ENCODE results near the gene FOCAD.

The FOCAD gene

DNA sequence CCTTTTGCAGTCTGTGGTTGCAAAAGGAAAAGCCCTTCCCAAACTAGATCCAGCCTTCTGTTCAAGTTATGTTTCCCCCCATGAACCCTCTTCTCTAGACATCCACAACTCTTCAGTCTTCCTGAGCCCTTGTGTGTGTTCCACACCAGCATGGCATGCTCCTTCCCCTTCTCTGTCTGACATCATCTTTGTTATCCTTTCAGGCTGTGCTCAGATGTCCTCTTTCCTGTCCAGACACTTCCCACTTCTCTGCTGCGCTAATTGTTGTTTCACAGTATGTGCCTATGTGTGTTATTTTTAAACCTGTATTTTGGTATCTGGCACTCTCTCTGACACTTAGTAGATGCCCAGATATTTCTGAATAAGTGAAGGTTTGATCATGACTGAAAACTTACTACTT, 38.2 kb downstream of the FOCAD start:
- H3K27me3 ChIP-seq = no peaks in the 10 kb centered on the region
- peaks cover 11% of the 10 kb centered on the region; the same call in 1 of the 2 replicates for H3K36me3 ChIP-seq
- TF ChIP-seq, protein P1, sequence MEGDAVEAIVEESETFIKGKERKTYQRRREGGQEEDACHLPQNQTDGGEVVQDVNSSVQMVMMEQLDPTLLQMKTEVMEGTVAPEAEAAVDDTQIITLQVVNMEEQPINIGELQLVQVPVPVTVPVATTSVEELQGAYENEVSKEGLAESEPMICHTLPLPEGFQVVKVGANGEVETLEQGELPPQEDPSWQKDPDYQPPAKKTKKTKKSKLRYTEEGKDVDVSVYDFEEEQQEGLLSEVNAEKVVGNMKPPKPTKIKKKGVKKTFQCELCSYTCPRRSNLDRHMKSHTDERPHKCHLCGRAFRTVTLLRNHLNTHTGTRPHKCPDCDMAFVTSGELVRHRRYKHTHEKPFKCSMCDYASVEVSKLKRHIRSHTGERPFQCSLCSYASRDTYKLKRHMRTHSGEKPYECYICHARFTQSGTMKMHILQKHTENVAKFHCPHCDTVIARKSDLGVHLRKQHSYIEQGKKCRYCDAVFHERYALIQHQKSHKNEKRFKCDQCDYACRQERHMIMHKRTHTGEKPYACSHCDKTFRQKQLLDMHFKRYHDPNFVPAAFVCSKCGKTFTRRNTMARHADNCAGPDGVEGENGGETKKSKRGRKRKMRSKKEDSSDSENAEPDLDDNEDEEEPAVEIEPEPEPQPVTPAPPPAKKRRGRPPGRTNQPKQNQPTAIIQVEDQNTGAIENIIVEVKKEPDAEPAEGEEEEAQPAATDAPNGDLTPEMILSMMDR (IDR thresholded peaks at IDR 0.05; ENCODE audit: low read depth, low read length) = no peak
- no peak for DNase-seq
- no peak overlapping the region for H3K4me3 ChIP-seq (ENCODE audit: low read depth, low read length)
- H3K4me1 ChIP-seq = no peaks in the 10 kb centered on the region
- no peaks in the 10 kb centered on the region for H3K9me3 ChIP-seq

GRCh38 chr9:20725675-20726074, 41.6 kb downstream of the FOCAD start:
- no peaks in the 10 kb centered on the region for H3K9me3 ChIP-seq
- no peaks in the 10 kb centered on the region for H3K27me3 ChIP-seq
- peaks cover 4% of the 10 kb centered on the region; the same call in 1 of the 2 replicates for H3K36me3 ChIP-seq
- H3K4me1 ChIP-seq = no peaks in the 10 kb centered on the region
- TF ChIP-seq, protein P1 (IDR thresholded peaks at IDR 0.05; ENCODE audit: low read depth, low read length) = no peak
- DNase-seq = no peak
- H3K4me3 ChIP-seq (ENCODE audit: low read depth, low read length) = no peak overlapping the region

GRCh38 chr9:20726144-20726543, 42.1 kb downstream of the FOCAD start:
- Histone ChIP-seq H3K4me3 (ENCODE audit: low read depth, low read length) (no peak overlapping the region), H3K27me3 (no peaks in the 10 kb centered on the region), H3K4me1 (no peaks in the 10 kb centered on the region), H3K9me3 (no peaks in the 10 kb centered on the region), H3K36me3 (no peaks in the 10 kb centered on the region; the same call in 1 of the 2 replicates)
- TF ChIP-seq, protein P1 (IDR thresholded peaks at IDR 0.05; ENCODE audit: low read depth, low read length) = no peak
- DNase-seq = no peak

GRCh38 chr9:20728493-20729220, 44.6 kb downstream of the FOCAD start:
- H3K4me1 ChIP-seq = no peaks in the 10 kb centered on the region
- no peak overlapping the region for H3K4me3 ChIP-seq (ENCODE audit: low read depth, low read length)
- H3K9me3 ChIP-seq = no peaks in the 10 kb centered on the region
- TF ChIP-seq, protein P1 (IDR thresholded peaks at IDR 0.05; ENCODE audit: low read depth, low read length) = no peak
- no peaks in the 10 kb centered on the region; the same call in 1 of the 2 replicates for H3K36me3 ChIP-seq
- no peak for DNase-seq
- H3K27me3 ChIP-seq = no peaks in the 10 kb centered on the region

GRCh38 chr9:20729523-20729922, 45.5 kb downstream of the FOCAD start:
- Histone ChIP-seq H3K4me1 (no peaks in the 10 kb centered on the region), H3K9me3 (no peaks in the 10 kb centered on the region), H3K36me3 (no peaks in the 10 kb centered on the region; the same call in 1 of the 2 replicates), H3K4me3 (ENCODE audit: low read depth, low read length) (no peak overlapping the region), H3K27me3 (no peaks in the 10 kb centered on the region)
- DNase-seq = no peak
- TF ChIP-seq, protein P1 (IDR thresholded peaks at IDR 0.05; ENCODE audit: low read depth, low read length) = no peak

- Histone ChIP-seq H3K36me3 (no peaks in the 10 kb centered on the region; the same call in 1 of the 2 replicates), H3K4me3 (ENCODE audit: low read depth, low read length) (no peak overlapping the region), H3K4me1 (no peaks in the 10 kb centered on the region), H3K9me3 (no peaks in the 10 kb centered on the region), H3K27me3 (no peaks in the 10 kb centered on the region)
- no peak for DNase-seq
- TF ChIP-seq, protein P1 (IDR thresholded peaks at IDR 0.05; ENCODE audit: low read depth, low read length) = no peak
These were observed 48.1 kb downstream of the FOCAD start for GRCh38 chr9:20732118-20732517.
